ENCODE results near the gene LGR6. TPM values are rescaled to one million over a fixed set of nuclear protein-coding genes. Genes with fewer than 3 reads are reported as not detected.

LGR6 gene
- total and polyA plus RNA-seq, 2 of the 8 experiments (the other 6 are each of a cell fraction or from before 2014, with no cell fraction given) = 0.50 to 1.0 TPM

GRCh38 chr1:202203238-202204039 is 9.8 kb downstream of the LGR6 start:
- Histone ChIP-seq H3K79me1 (ENCODE audit: low read depth, low read length) (no peaks in the 10 kb centered on the region; the same call in 1 of the 2 replicates), H2BK5ac (ENCODE audit: low read depth, low read length) (no peak overlapping the region; the same call in 1 of the 2 replicates), H3K27ac (ENCODE audit: low read depth, low read length) (no peak overlapping the region), H3K79me2 (ENCODE audit: control insufficient read depth in 1 of 2, insufficient read depth in 2 of 2, low read length in 2 of 2) (no peaks in the 10 kb centered on the region), H3K18ac (ENCODE audit: extremely low read depth, low read length) (no peak overlapping the region), H3K23ac (ENCODE audit: insufficient read length) (no peak overlapping the region), H4K8ac (ENCODE audit: extremely low read depth, insufficient read depth, low read length) (no peak overlapping the region), H2BK20ac (ENCODE audit: low read length) (no peak overlapping the region), H3K9ac (replicated peaks in 1 of 4; ENCODE audit: extremely low read depth in 1 of 4, low read depth in 3 of 4, low read length in 3 of 4) (no peak overlapping the region), H2AK5ac (ENCODE audit: low read depth, low read length) (no peak overlapping the region), H2BK120ac (replicated peaks; ENCODE audit: low read depth, low read length) (no peak overlapping the region), H2BK12ac (ENCODE audit: low read depth, low read length) (no peak overlapping the region), H3K4me1 (replicated peaks in 1 of 4; ENCODE audit: control insufficient read depth in 3 of 4, insufficient read depth in 4 of 4, low read length in 3 of 4) (peaks cover 0 to 2% (median 0%) of the 10 kb centered on the region in 4 experiments; a peak in 1 of 7 replicates), H3K4ac (replicated peaks; ENCODE audit: insufficient read length, low read depth, low read length) (no peak overlapping the region), H3K27me3 (replicated peaks in 1 of 4; ENCODE audit: control insufficient read depth in 3 of 4, extremely low read depth in 1 of 4, insufficient read depth in 3 of 4, low read length in 3 of 4) (no peaks in the 10 kb centered on the region; a peak in 1 of 7 replicates), H3K36me3 (ENCODE audit: control insufficient read depth in 2 of 4, insufficient read depth in 4 of 4, low read length in 3 of 4) (no peaks in the 10 kb centered on the region), H3K56ac (replicated peaks; ENCODE audit: insufficient read length, low read depth, low read length) (no peak overlapping the region), H3K4me2 (ENCODE audit: insufficient read depth in 1 of 2, low read depth in 2 of 2, low read length in 2 of 2) (no peak overlapping the region), H3K23me2 (ENCODE audit: low read depth, low read length) (peaks cover 18% of the 10 kb centered on the region; the same call in 1 of the 2 replicates), H3K14ac (ENCODE audit: insufficient read length) (no peak overlapping the region), H4K20me1 (replicated peaks in 1 of 2; ENCODE audit: control insufficient read depth in 1 of 2, insufficient read depth in 2 of 2, low read length in 2 of 2) (peaks cover 0 to 3% of the 10 kb centered on the region in 2 experiments), H2AFZ (ENCODE audit: low read length) (no peak overlapping the region), H4K5ac (ENCODE audit: insufficient read length, low read depth, low read length) (no peak overlapping the region), H3K9me3 (ENCODE audit: insufficient read depth in 2 of 2, low read depth in 1 of 2, low read length in 1 of 2) (no peaks in the 10 kb centered on the region), H3K4me3 (ENCODE audit: extremely low read depth in 1 of 4, insufficient read depth in 2 of 4, low read depth in 3 of 4, low read length in 4 of 4) (no peak overlapping the region), H4K91ac (replicated peaks; ENCODE audit: insufficient read length, low read length) (no peak overlapping the region), H2BK15ac (ENCODE audit: low read length) (no peak overlapping the region)
- 83% methylated on average over 13 of the region's 13 CpGs; no CpG with 5 or more reads in 1 of the 2 experiments for WGBS, 2 experiments (ENCODE audit: extremely low coverage in 1 of 2, insufficient coverage in 1 of 2, insufficient read length in 1 of 2, insufficient replicate concordance in 2 of 2, low coverage in 1 of 2, low lambda C conversion rate in 2 of 2, missing lambda C conversion rate in 1 of 2)
- no peak for FAIRE-seq
- no peak for DNase-seq (ENCODE audit: low read depth in 1 of 2, low spot score in 2 of 2)
- ChIA-PET CTCF (ENCODE audit: partially characterized antibody) (interaction anchor here (0.7 to 2.6 kb wide), 10 partner anchors 9 to 128 kb away, joined by 3 to 16 read pairs (median 3); partner anchors contain the start of gene LGR6), POLR2A (ENCODE audit: partially characterized antibody) (no interaction called here)
- TF ChIP-seq SP4 (IDR thresholded peaks at IDR 0.05; ENCODE audit: low read length) (no peak), MAX (IDR thresholded peaks at IDR 0.05) (no peak), JUN (IDR thresholded peaks at IDR 0.05; ENCODE audit: low read depth, low read length) (no peak), HDAC2 (IDR thresholded peaks at IDR 0.05; ENCODE audit: borderline replicate concordance in 1 of 2, low read depth in 2 of 2, low read length in 2 of 2) (no peak), TAF7 (optimal IDR thresholded peaks at IDR 0.05; ENCODE audit: borderline replicate concordance, low read depth, low read length) (no peak), CREB1 (IDR thresholded peaks at IDR 0.05) (no peak)
